ENCODE results near the gene SPINK6. TPM values are rescaled to one million over a fixed set of nuclear protein-coding genes. Genes with fewer than 3 reads are reported as not detected.

The SPINK6 gene
- total RNA-seq, 1 donor from 2014 or later = not detected

- no peak for TF ChIP-seq CTCF (IDR thresholded peaks at IDR 0.05; ENCODE audit: unreplicated experiment)
- DNase-seq (ENCODE audit: low spot score, unreplicated experiment) = no peak
- Mint-ChIP-seq H3K9me3 (ENCODE audit: low read depth) (no peaks in the 10 kb centered on the region), H3K4me3 (ENCODE audit: low read depth) (no peak overlapping the region), H3K27ac (no peak overlapping the region), H3K4me1 (ENCODE audit: low read depth) (peaks cover 2% of the 10 kb centered on the region), H3K27me3 (peaks cover 16% of the 10 kb centered on the region), H3K36me3 (ENCODE audit: insufficient read depth) (no peaks in the 10 kb centered on the region)
Observed at GRCh38 chr5:148205865-148206264, 3.0 kb downstream of the SPINK6 start.

- H3K27me3 Mint-ChIP-seq = peaks cover 20% of the 10 kb centered on the region
Observed at GRCh38 chr5:148206620-148207019, 3.8 kb downstream of the SPINK6 start.

GRCh38 chr5:148208226-148208625 is 5.4 kb downstream of the SPINK6 start:
- Mint-ChIP-seq H3K36me3 (ENCODE audit: insufficient read depth) (no peaks in the 10 kb centered on the region), H3K4me1 (ENCODE audit: low read depth) (peaks cover 2% of the 10 kb centered on the region), H3K27ac (no peak overlapping the region), H3K9me3 (ENCODE audit: low read depth) (no peaks in the 10 kb centered on the region), H3K27me3 (peaks cover 23% of the 10 kb centered on the region), H3K4me3 (ENCODE audit: low read depth) (no peak overlapping the region)
- TF ChIP-seq CTCF (IDR thresholded peaks at IDR 0.05; ENCODE audit: unreplicated experiment) = no peak
- DNase-seq (ENCODE audit: low spot score, unreplicated experiment) = no peak

More at GRCh38 chr5:148206620-148207019, 3.8 kb downstream of the SPINK6 start:
- Mint-ChIP-seq H3K4me1 (ENCODE audit: low read depth) (peaks cover 2% of the 10 kb centered on the region), H3K36me3 (ENCODE audit: insufficient read depth) (no peaks in the 10 kb centered on the region), H3K4me3 (ENCODE audit: low read depth) (no peak overlapping the region), H3K27ac (no peak overlapping the region), H3K9me3 (ENCODE audit: low read depth) (no peaks in the 10 kb centered on the region)
- no peak for TF ChIP-seq CTCF (IDR thresholded peaks at IDR 0.05; ENCODE audit: unreplicated experiment)
- no peak for DNase-seq (ENCODE audit: low spot score, unreplicated experiment)

GRCh38 chr5:148209151-148209770 is 6.4 kb downstream of the SPINK6 start:
- Mint-ChIP-seq H3K4me3 (ENCODE audit: low read depth) (no peak overlapping the region), H3K36me3 (ENCODE audit: insufficient read depth) (no peaks in the 10 kb centered on the region), H3K9me3 (ENCODE audit: low read depth) (no peaks in the 10 kb centered on the region), H3K27me3 (peaks cover 23% of the 10 kb centered on the region), H3K4me1 (ENCODE audit: low read depth) (peaks cover 2% of the 10 kb centered on the region), H3K27ac (no peak overlapping the region)
- no peak for DNase-seq (ENCODE audit: low spot score, unreplicated experiment)
- no peak for TF ChIP-seq CTCF (IDR thresholded peaks at IDR 0.05; ENCODE audit: unreplicated experiment)

- Mint-ChIP-seq H3K27me3 (peaks cover 11% of the 10 kb centered on the region), H3K36me3 (ENCODE audit: insufficient read depth) (no peaks in the 10 kb centered on the region), H3K4me3 (ENCODE audit: low read depth) (no peak overlapping the region), H3K4me1 (ENCODE audit: low read depth) (no peaks in the 10 kb centered on the region), H3K27ac (no peak overlapping the region), H3K9me3 (ENCODE audit: low read depth) (peaks cover 8% of the 10 kb centered on the region)
- DNase-seq (ENCODE audit: low spot score, unreplicated experiment) = no peak
- no peak for TF ChIP-seq CTCF (IDR thresholded peaks at IDR 0.05; ENCODE audit: unreplicated experiment)
Observed at GRCh38 chr5:148214665-148215185, 11.9 kb downstream of the SPINK6 start.

Measured in progenitor cell of endocrine pancreas (in vitro differentiated cells).